ENCODE results near the gene GDI1. TPM values are rescaled to one million over a fixed set of nuclear protein-coding genes. Genes with fewer than 3 reads are reported as not detected.

The GDI1 gene
- total RNA-seq, 2 donors from 2014 or later = 68.5 to 83.4 TPM

DNA sequence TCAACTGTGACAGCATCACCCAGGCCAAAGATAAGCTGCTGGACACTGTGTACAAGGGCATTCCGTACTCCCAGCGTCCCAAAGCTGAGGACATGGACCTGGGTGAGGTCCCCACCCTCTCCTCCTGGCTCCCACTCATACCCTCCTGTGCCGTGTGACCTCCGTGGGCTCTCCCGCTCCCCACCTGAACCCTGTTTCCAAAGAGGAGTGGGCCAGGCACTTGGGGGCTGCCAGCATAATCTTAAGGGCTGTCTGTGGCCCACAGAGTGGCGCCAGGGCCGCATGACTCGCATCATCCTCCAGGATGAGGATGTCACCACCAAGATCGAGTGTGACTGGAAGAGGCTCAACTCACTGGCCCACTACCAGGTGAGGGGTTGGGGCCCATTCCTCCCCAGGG is 32.2 kb downstream of the GDI1 start:
- H3K36me3 ChIP-seq (replicated peaks in 1 of 2; ENCODE audit: insufficient read depth in 1 of 2, low read depth in 2 of 2) = peaks cover 0 to 2% of the 10 kb centered on the region in 2 donors
- no peaks in the 10 kb centered on the region for H3K27me3 ChIP-seq
- no peaks in the 10 kb centered on the region for H3K9me3 ChIP-seq
- 92 to 100% methylated on average over 2 to 6 of the region's 9 CpGs for WGBS, 2 donors
- no peak overlapping the region for H3K27ac ChIP-seq
- no peaks in the 10 kb centered on the region for H3K4me1 ChIP-seq
- intact Hi-C loops (cut with DNase I) = no loop called here
- ATAC-seq = no peak
- H3K4me3 ChIP-seq = no peak overlapping the region
- TF ChIP-seq, protein P1, sequence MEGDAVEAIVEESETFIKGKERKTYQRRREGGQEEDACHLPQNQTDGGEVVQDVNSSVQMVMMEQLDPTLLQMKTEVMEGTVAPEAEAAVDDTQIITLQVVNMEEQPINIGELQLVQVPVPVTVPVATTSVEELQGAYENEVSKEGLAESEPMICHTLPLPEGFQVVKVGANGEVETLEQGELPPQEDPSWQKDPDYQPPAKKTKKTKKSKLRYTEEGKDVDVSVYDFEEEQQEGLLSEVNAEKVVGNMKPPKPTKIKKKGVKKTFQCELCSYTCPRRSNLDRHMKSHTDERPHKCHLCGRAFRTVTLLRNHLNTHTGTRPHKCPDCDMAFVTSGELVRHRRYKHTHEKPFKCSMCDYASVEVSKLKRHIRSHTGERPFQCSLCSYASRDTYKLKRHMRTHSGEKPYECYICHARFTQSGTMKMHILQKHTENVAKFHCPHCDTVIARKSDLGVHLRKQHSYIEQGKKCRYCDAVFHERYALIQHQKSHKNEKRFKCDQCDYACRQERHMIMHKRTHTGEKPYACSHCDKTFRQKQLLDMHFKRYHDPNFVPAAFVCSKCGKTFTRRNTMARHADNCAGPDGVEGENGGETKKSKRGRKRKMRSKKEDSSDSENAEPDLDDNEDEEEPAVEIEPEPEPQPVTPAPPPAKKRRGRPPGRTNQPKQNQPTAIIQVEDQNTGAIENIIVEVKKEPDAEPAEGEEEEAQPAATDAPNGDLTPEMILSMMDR (IDR thresholded peaks at IDR 0.05) = no peak
- no peak for TF ChIP-seq POLR2A (IDR thresholded peaks at IDR 0.05)
- no peak for DNase-seq

GRCh38 chrX:154469880-154470279 is 32.9 kb downstream of the GDI1 start:
- no peaks in the 10 kb centered on the region for H3K4me1 ChIP-seq
- 93% methylated on average over 8 of the region's 18 CpGs; no CpG with 5 or more reads in 1 of the 2 donors for WGBS, 2 donors
- H3K36me3 ChIP-seq (replicated peaks in 1 of 2; ENCODE audit: insufficient read depth in 1 of 2, low read depth in 2 of 2) = peaks cover 0 to 2% of the 10 kb centered on the region in 2 donors
- TF ChIP-seq POLR2A (IDR thresholded peaks at IDR 0.05) = no peak
- TF ChIP-seq, protein P1 (IDR thresholded peaks at IDR 0.05) = no peak
- DNase-seq (no peak), ATAC-seq (no peak)
- no peaks in the 10 kb centered on the region for H3K27me3 ChIP-seq
- no peaks in the 10 kb centered on the region for H3K9me3 ChIP-seq
- no peak overlapping the region for H3K4me3 ChIP-seq
- no peak overlapping the region for H3K27ac ChIP-seq
- intact Hi-C loops (cut with DNase I) = no loop called here

- no peak overlapping the region for H3K27ac ChIP-seq
- WGBS, 2 donors = 81% methylated on average over 5 of the region's 14 CpGs; no CpG with 5 or more reads in 1 of the 2 donors
- H3K9me3 ChIP-seq = no peaks in the 10 kb centered on the region
- DNase-seq = no peak
- no peaks in the 10 kb centered on the region for H3K4me1 ChIP-seq
- H3K4me3 ChIP-seq = no peak overlapping the region
- TF ChIP-seq POLR2A (IDR thresholded peaks at IDR 0.05) = no peak
- TF ChIP-seq, protein P1 (IDR thresholded peaks at IDR 0.05) = no peak
- intact Hi-C loops (cut with DNase I) = no loop called here
- no peaks in the 10 kb centered on the region for H3K27me3 ChIP-seq
- peaks cover 0 to 2% of the 10 kb centered on the region in 2 donors for H3K36me3 ChIP-seq (replicated peaks in 1 of 2; ENCODE audit: insufficient read depth in 1 of 2, low read depth in 2 of 2)
- ATAC-seq = no peak
Measured at GRCh38 chrX:154470434-154470833, 33.5 kb downstream of the GDI1 start.

DNA sequence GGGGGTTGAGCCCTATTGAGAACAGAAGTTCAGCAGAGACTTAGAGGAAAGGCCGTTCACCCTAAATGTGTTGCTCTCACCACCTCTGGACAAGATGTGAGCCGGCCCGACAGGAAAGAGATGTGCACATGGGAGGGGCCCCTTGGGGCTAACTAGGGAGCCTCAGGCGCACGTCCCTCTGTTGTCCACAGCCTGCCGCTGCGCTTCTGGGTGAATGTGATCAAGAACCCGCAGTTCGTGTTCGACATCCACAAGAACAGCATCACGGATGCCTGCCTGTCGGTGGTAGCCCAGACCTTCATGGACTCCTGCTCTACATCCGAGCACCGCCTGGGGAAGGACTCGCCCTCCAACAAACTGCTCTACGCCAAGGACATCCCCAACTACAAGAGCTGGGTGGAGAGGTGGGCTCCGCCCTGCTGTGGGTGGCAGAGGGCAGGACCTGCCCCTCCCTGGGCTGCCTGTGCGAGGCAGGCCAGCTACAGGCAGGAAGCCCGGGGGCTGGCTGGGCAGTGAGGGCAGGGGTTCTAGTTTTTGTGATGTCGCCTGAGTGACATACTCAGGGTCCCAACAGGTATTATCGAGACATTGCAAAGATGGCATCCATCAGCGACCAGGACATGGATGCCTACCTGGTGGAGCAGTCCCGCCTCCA is 34.1 kb downstream of the GDI1 start:
- Histone ChIP-seq H3K4me1 (no peaks in the 10 kb centered on the region), H3K4me3 (no peak overlapping the region), H3K36me3 (replicated peaks in 1 of 2; ENCODE audit: insufficient read depth in 1 of 2, low read depth in 2 of 2) (peaks cover 0 to 2% of the 10 kb centered on the region in 2 donors), H3K9me3 (no peaks in the 10 kb centered on the region), H3K27ac (no peak overlapping the region), H3K27me3 (no peaks in the 10 kb centered on the region)
- intact Hi-C loops (cut with DNase I) = no loop called here
- ATAC-seq (no peak), DNase-seq (no peak)
- WGBS, 2 donors = 93 to 96% methylated on average over 5 to 17 of the region's 23 CpGs
- no peak for TF ChIP-seq POLR2A (IDR thresholded peaks at IDR 0.05)
- TF ChIP-seq, protein P1 (IDR thresholded peaks at IDR 0.05) = no peak

Measured in body of pancreas (tissue), 4 donors.